ENCODE data around the gene L3MBTL2. TPM values are rescaled to one million over a fixed set of nuclear protein-coding genes. Genes with fewer than 3 reads are reported as not detected.

Gene L3MBTL2
- total RNA-seq, 2 experiments from 2014 or later: 23.3 to 33.4 TPM

GRCh38 chr22:41264408-41264941, 59.4 kb downstream of the L3MBTL2 start:
- H3K27ac ChIP-seq (ENCODE audit: low read depth, low read length, poor library complexity, severe bottlenecking): no peak overlapping the region
- no peaks in the 10 kb centered on the region for H4K20me1 ChIP-seq (ENCODE audit: insufficient read depth, low read length)
- no peaks in the 10 kb centered on the region for H3K9me3 ChIP-seq (ENCODE audit: low read length)
- no peaks in the 10 kb centered on the region for H3K9me2 ChIP-seq (ENCODE audit: insufficient read depth, low read length)
- no peak overlapping the region for H3K4me3 ChIP-seq (ENCODE audit: low read depth, low read length, poor library complexity, severe bottlenecking)
- no peaks in the 10 kb centered on the region for H3K4me1 ChIP-seq (ENCODE audit: insufficient read depth, low read length, poor library complexity, severe bottlenecking)
- BruUV-seq (replicated peaks): no TSS peak
- H3K4me2 ChIP-seq (ENCODE audit: low read length): no peak overlapping the region
- TF ChIP-seq EZH2phosphoT487 (IDR thresholded peaks at IDR 0.05; ENCODE audit: borderline replicate concordance, low read depth, low read length) (no peak), CTCF (conservative IDR thresholded peaks at IDR 0.05; ENCODE audit: low read length) (no peak)
- intact Hi-C loops (cut with micrococcal nuclease; ENCODE audit: unreplicated experiment): no loop called here
- ChIA-PET POLR2A (no interaction called here), CTCF (ENCODE audit: unreplicated experiment) (no interaction called here)
- H2AFZ ChIP-seq (ENCODE audit: low read length): no peak overlapping the region
- DNase-seq (ENCODE audit: low spot score): no peak
- H3K36me3 ChIP-seq (ENCODE audit: insufficient read depth, low read length): peaks cover 97% of the 10 kb centered on the region
- no peaks in the 10 kb centered on the region for H3K79me2 ChIP-seq (ENCODE audit: insufficient read depth, low read depth, low read length)

- TF ChIP-seq CTCF (conservative IDR thresholded peaks at IDR 0.05; ENCODE audit: low read length) (no peak), EZH2phosphoT487 (IDR thresholded peaks at IDR 0.05; ENCODE audit: borderline replicate concordance, low read depth, low read length) (no peak)
Observed at GRCh38 chr22:41267958-41268357, 62.8 kb downstream of the L3MBTL2 start.

GRCh38 chr22:41271787-41272186, 66.7 kb downstream of the L3MBTL2 start:
- Histone ChIP-seq H3K36me3 (ENCODE audit: insufficient read depth, low read length) (peaks cover 96% of the 10 kb centered on the region), H4K20me1 (ENCODE audit: insufficient read depth, low read length) (no peaks in the 10 kb centered on the region), H3K4me1 (ENCODE audit: insufficient read depth, low read length, poor library complexity, severe bottlenecking) (no peaks in the 10 kb centered on the region), H3K27ac (ENCODE audit: low read depth, low read length, poor library complexity, severe bottlenecking) (no peak overlapping the region), H3K4me3 (ENCODE audit: low read depth, low read length, poor library complexity, severe bottlenecking) (no peak overlapping the region), H3K9me2 (ENCODE audit: insufficient read depth, low read length) (no peaks in the 10 kb centered on the region), H2AFZ (ENCODE audit: low read length) (no peak overlapping the region), H3K9me3 (ENCODE audit: low read length) (no peaks in the 10 kb centered on the region), H3K79me2 (ENCODE audit: insufficient read depth, low read depth, low read length) (no peaks in the 10 kb centered on the region; the same call in 1 of the 2 replicates), H3K4me2 (ENCODE audit: low read length) (no peak overlapping the region)
- DNase-seq (ENCODE audit: low spot score): no peak
- POLR2A ChIA-PET: no interaction called here
- BruUV-seq (replicated peaks): no TSS peak
- CTCF ChIA-PET (ENCODE audit: unreplicated experiment): no interaction called here
- intact Hi-C loops (cut with micrococcal nuclease; ENCODE audit: unreplicated experiment): no loop called here
- TF ChIP-seq EZH2phosphoT487 (IDR thresholded peaks at IDR 0.05; ENCODE audit: borderline replicate concordance, low read depth, low read length): no peak
- TF ChIP-seq CTCF (conservative IDR thresholded peaks at IDR 0.05; ENCODE audit: low read length): no peak

More at GRCh38 chr22:41267958-41268357, 62.8 kb downstream of the L3MBTL2 start:
- Histone ChIP-seq H3K79me2 (ENCODE audit: insufficient read depth, low read depth, low read length) (no peaks in the 10 kb centered on the region), H3K9me2 (ENCODE audit: insufficient read depth, low read length) (no peaks in the 10 kb centered on the region), H4K20me1 (ENCODE audit: insufficient read depth, low read length) (no peaks in the 10 kb centered on the region), H3K4me3 (ENCODE audit: low read depth, low read length, poor library complexity, severe bottlenecking) (no peak overlapping the region), H2AFZ (ENCODE audit: low read length) (no peak overlapping the region), H3K27ac (ENCODE audit: low read depth, low read length, poor library complexity, severe bottlenecking) (no peak overlapping the region), H3K4me2 (ENCODE audit: low read length) (no peak overlapping the region), H3K4me1 (ENCODE audit: insufficient read depth, low read length, poor library complexity, severe bottlenecking) (no peaks in the 10 kb centered on the region), H3K36me3 (ENCODE audit: insufficient read depth, low read length) (peaks cover 96% of the 10 kb centered on the region), H3K9me3 (ENCODE audit: low read length) (no peaks in the 10 kb centered on the region)
- POLR2A ChIA-PET: no interaction called here
- DNase-seq (ENCODE audit: low spot score): no peak
- intact Hi-C loops (cut with micrococcal nuclease; ENCODE audit: unreplicated experiment): no loop called here
- no TSS peak for BruUV-seq (replicated peaks)
- CTCF ChIA-PET (ENCODE audit: unreplicated experiment): no interaction called here

Measured in OCI-LY7 (cell line).